MM.1S (cell line): Measurements from ENCODE around the gene ERC2.

Experiments used
- DNase-seq: peaks from one replicate; pipeline ENCODE4 v3.0.0-alpha.2; 2015
- H2AFZ ChIP-seq: fragments of 300-600 bp; sonication (generic); 2 replicates; pipeline ENCODE4 v1.6.0; 2016; ENCODE audit warnings: antibody characterized with exemption, low read length
- H3F3A ChIP-seq: fragments of 300-600 bp; sonication (generic); 2 replicates; pipeline ENCODE4 v1.6.1; 2016; ENCODE audit warnings: mild to moderate bottlenecking, antibody characterized with exemption, low read length, moderate library complexity, mixed read lengths; ENCODE audit not compliant: insufficient read depth
- H3K27ac ChIP-seq: fragments of 300-600 bp; sonication (generic); 2 replicates; pipeline ENCODE4 v1.5.1; 2016; ENCODE audit warnings: mild to moderate bottlenecking, low read length
- H3K27me3 ChIP-seq: fragments of 300-600 bp; sonication (generic); replicated peaks from 2 replicates; pipeline ENCODE4 v1.6.0; 2016; ENCODE audit warnings: low read length; ENCODE audit not compliant: insufficient read depth
- H3K36me3 ChIP-seq: fragments of 300-600 bp; sonication (generic); replicated peaks from 2 replicates; pipeline ENCODE4 v1.6.1; 2016; ENCODE audit warnings: mild to moderate bottlenecking, low read length, mixed read lengths; ENCODE audit not compliant: insufficient read depth
- H3K4me1 ChIP-seq: fragments of 300-600 bp; sonication (generic); 2 replicates; pipeline ENCODE4 v1.6.1; 2016; ENCODE audit warnings: low read length, mixed read lengths
- H3K4me2 ChIP-seq: fragments of 300-600 bp; sonication (generic); 2 replicates; pipeline ENCODE4 v1.6.0; 2016; ENCODE audit warnings: low read depth, low read length
- H3K4me3 ChIP-seq: fragments of 300-600 bp; sonication (generic); 2 replicates; pipeline ENCODE4 v1.5.1; 2016; ENCODE audit warnings: low read length, mixed read lengths
- H3K79me2 ChIP-seq: fragments of 300-600 bp; sonication (generic); 2 replicates; pipeline ENCODE4 v1.6.1; 2016; ENCODE audit warnings: mixed run types, low read length, mixed read lengths
- H3K9ac ChIP-seq: fragments of 300-600 bp; sonication (generic); 2 replicates; pipeline ENCODE4 v1.6.1; 2016; ENCODE audit warnings: low read length, mixed read lengths
- H3K9me2 ChIP-seq: fragments of 300-600 bp; sonication (generic); replicated peaks from 2 replicates; pipeline ENCODE4 v1.6.1; 2016; ENCODE audit warnings: mild to moderate bottlenecking, low read length, mixed read lengths; ENCODE audit not compliant: insufficient read depth
- H3K9me3 ChIP-seq: fragments of 300-600 bp; sonication (generic); replicated peaks from 2 replicates; pipeline ENCODE4 v1.6.1; 2016; ENCODE audit warnings: mild to moderate bottlenecking, low read length, mixed read lengths; ENCODE audit not compliant: insufficient read depth
- H4K20me1 ChIP-seq: fragments of 300-600 bp; sonication (generic); 2 replicates; pipeline ENCODE4 v1.6.1; 2016; ENCODE audit warnings: mild to moderate bottlenecking, low read length, moderate library complexity, mixed read lengths; ENCODE audit not compliant: insufficient read depth
- EZH2 ChIP-seq: fragments of 300-600 bp; sonication (generic); optimal IDR thresholded peaks from 2 replicates; pipeline ENCODE3; 2017; ENCODE audit warnings: low read depth, mild to moderate bottlenecking, antibody characterized with exemption, low read length, mixed read lengths
- EZH2phosphoT487 ChIP-seq: fragments of 300-600 bp; sonication (generic); IDR thresholded peaks from 2 replicates; pipeline ENCODE4 v1.6.1; 2018; ENCODE audit warnings: antibody characterized with exemption, low read length
- TF ChIP-seq, protein P1 (sequence below): fragments of 300-600 bp; sonication (generic); IDR thresholded peaks from 2 replicates; pipeline ENCODE4 v1.5.1; 2016; ENCODE audit warnings: antibody characterized with exemption, low read length, mixed read lengths

Gene ERC2

DNA sequence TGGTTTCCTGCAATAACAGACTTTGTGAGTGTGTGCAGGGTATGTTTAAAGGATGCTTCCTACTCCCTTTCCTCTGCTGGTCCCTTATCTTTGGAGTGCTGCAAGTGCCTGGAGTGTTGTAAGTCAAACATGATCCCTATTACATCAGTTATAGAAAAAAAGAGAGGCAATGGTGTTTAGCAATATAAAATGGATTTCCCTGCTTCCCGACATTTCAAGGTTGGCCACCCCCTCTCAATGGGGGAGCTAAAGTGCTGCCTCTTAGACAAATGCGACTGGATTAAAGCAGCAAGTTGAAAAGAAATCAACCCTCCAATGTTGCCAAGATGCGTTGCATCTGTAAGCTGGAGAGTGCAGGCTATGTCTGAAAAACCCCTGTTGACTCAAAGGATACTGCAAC lies 778.1 kb downstream of the ERC2 start:
- no peak overlapping the region for H3K4me3 ChIP-seq
- H3K9me2 ChIP-seq: no peaks in the 10 kb centered on the region
- no peaks in the 10 kb centered on the region for H4K20me1 ChIP-seq
- H3K9ac ChIP-seq: no peak overlapping the region
- no peak overlapping the region for H2AFZ ChIP-seq
- H3K79me2 ChIP-seq: no peaks in the 10 kb centered on the region
- no peaks in the 10 kb centered on the region for H3K27me3 ChIP-seq
- TF ChIP-seq EZH2phosphoT487: no peak
- TF ChIP-seq, protein P1, sequence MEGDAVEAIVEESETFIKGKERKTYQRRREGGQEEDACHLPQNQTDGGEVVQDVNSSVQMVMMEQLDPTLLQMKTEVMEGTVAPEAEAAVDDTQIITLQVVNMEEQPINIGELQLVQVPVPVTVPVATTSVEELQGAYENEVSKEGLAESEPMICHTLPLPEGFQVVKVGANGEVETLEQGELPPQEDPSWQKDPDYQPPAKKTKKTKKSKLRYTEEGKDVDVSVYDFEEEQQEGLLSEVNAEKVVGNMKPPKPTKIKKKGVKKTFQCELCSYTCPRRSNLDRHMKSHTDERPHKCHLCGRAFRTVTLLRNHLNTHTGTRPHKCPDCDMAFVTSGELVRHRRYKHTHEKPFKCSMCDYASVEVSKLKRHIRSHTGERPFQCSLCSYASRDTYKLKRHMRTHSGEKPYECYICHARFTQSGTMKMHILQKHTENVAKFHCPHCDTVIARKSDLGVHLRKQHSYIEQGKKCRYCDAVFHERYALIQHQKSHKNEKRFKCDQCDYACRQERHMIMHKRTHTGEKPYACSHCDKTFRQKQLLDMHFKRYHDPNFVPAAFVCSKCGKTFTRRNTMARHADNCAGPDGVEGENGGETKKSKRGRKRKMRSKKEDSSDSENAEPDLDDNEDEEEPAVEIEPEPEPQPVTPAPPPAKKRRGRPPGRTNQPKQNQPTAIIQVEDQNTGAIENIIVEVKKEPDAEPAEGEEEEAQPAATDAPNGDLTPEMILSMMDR: no peak
- TF ChIP-seq EZH2: no peak
- no peaks in the 10 kb centered on the region for H3K36me3 ChIP-seq
- no peak for DNase-seq
- H3K9me3 ChIP-seq: no peaks in the 10 kb centered on the region
- H3K27ac ChIP-seq: no peak overlapping the region
- H3F3A ChIP-seq: peaks cover 20% of the 10 kb centered on the region
- peaks cover 41% of the 10 kb centered on the region for H3K4me1 ChIP-seq
- no peak overlapping the region for H3K4me2 ChIP-seq

DNA sequence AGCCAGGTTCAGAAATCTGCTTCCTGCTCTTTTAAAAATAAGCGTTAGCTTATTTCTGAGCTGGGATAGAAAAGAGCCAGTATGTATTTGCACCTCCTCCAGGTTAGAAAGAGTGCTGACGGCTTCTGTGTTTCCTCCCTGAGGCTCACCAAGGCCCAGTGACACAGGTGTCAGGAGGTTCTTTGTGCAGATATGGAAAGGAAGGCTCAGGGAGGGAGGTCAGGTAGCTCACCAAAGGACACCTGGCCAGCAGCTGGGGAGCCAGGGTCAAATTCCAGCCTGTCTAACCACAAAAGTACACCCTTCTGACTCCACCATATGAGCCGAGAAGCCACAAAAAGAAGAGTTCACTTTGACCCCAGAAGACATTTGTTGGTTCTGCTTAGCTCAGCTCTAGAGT lies 780.1 kb downstream of the ERC2 start:
- H3K9ac ChIP-seq: peak overlapping the region; percentile 48; the same call in 1 of the 2 replicates
- no peaks in the 10 kb centered on the region for H3K79me2 ChIP-seq
- no peaks in the 10 kb centered on the region for H3K36me3 ChIP-seq
- 0 out of 2 replicates have a peak overlapping the region, but pooled peaks have one; percentile 11 for H2AFZ ChIP-seq
- TF ChIP-seq EZH2phosphoT487: no peak
- no peak for TF ChIP-seq EZH2
- TF ChIP-seq, protein P1: peak; percentile 21; the same call in 1 of the 2 replicates
- H3F3A ChIP-seq: peaks cover 20% of the 10 kb centered on the region
- H3K9me3 ChIP-seq: no peaks in the 10 kb centered on the region
- peak; percentile 94 for DNase-seq
- H3K4me2 ChIP-seq: peak overlapping the region; percentile 75
- H3K4me3 ChIP-seq: 0 out of 2 replicates have a peak overlapping the region, but pooled peaks have one; percentile 11
- no peaks in the 10 kb centered on the region for H3K9me2 ChIP-seq
- H3K4me1 ChIP-seq: peaks cover 41% of the 10 kb centered on the region
- H3K27me3 ChIP-seq: no peaks in the 10 kb centered on the region
- H3K27ac ChIP-seq: peak overlapping the region; percentile 90
- H4K20me1 ChIP-seq: no peaks in the 10 kb centered on the region

DNA sequence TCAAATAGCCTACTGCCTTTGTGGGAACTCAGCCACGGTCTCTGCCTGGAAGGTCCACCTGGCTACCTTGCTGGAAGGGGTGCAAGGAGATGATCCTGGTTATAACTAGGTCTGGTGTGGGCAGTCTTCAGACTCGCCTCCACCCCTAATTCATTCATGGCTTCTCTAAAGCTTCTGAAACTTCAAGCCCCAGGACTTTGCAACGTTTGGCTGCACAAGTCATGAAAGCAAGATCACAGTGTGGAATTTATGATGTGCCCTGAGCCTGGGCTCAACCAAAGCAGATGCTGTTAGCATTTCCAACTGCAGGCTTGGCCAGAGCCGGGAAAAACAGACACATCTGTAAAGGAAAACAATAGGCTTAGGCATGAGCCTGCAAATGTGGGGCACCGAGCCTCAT lies 780.7 kb downstream of the ERC2 start:
- Histone ChIP-seq H2AFZ (peak overlapping the region; percentile 37), H3K79me2 (no peaks in the 10 kb centered on the region), H3F3A (peaks cover 20% of the 10 kb centered on the region), H3K36me3 (no peaks in the 10 kb centered on the region), H4K20me1 (no peaks in the 10 kb centered on the region), H3K4me1 (peaks cover 39% of the 10 kb centered on the region), H3K27ac (peak overlapping the region; percentile 90), H3K4me2 (peak overlapping the region; percentile 75), H3K9ac (peak overlapping the region; percentile 48), H3K9me2 (no peaks in the 10 kb centered on the region), H3K4me3 (peak overlapping the region; percentile 11; the same call in 1 of the 2 replicates), H3K27me3 (no peaks in the 10 kb centered on the region), H3K9me3 (no peaks in the 10 kb centered on the region)
- TF ChIP-seq EZH2phosphoT487 (no peak), EZH2 (no peak)
- TF ChIP-seq, protein P1: no peak
- peak; percentile 41 for DNase-seq
